Kidney (tissue), 14 donors: ENCODE measurements around the gene POGLUT3. TPM values are rescaled to one million over a fixed set of nuclear protein-coding genes. Genes with fewer than 3 reads are reported as not detected.

Source experiments
- DNase-seq, 5 donors: peaks; one replicate each; pipeline ENCODE4 v3.0.0-alpha.2; 2013 to 2020
- FAIRE-seq: peaks from 2 replicates; lab custom pipeline; 2012; peaks lifted over from hg19 to GRCh38; lab: Jason Lieb, UNC
- H3K27ac ChIP-seq, 2 donors: one replicate each; pipeline ENCODE4 v1.7.0; 2013; ENCODE audit warnings: low read depth in 2 of 2, low read length in 2 of 2, inconsistent platforms in 1 of 2
- H3K27me3 ChIP-seq: one replicate; pipeline ENCODE4 v1.7.1; 2013; ENCODE audit warnings: low read length, inconsistent platforms; ENCODE audit not compliant: control insufficient read depth, insufficient read depth
- H3K36me3 ChIP-seq, 3 donors: one replicate each; pipeline versions ENCODE4 v1.7.0 to v1.7.1; 2013; ENCODE audit warnings: low read length in 3 of 3, control low read depth in 1 of 3, inconsistent platforms in 1 of 3; ENCODE audit not compliant: insufficient read depth in 3 of 3, control insufficient read depth in 2 of 3
- H3K4me1 ChIP-seq, 3 donors: one replicate each; pipeline versions ENCODE4 v1.7.0 to v1.7.1; 2013; ENCODE audit warnings: low read length in 3 of 3, inconsistent platforms in 1 of 3, low read depth in 1 of 3; ENCODE audit not compliant: control insufficient read depth in 2 of 3, insufficient read depth in 2 of 3
- H3K4me3 ChIP-seq, 3 donors: one replicate each; pipeline versions ENCODE4 v1.7.0 to v1.8.1; 2013; ENCODE audit warnings: low read length in 3 of 3, control low read depth in 1 of 3, inconsistent platforms in 1 of 3
- H3K9ac ChIP-seq, 3 donors: one replicate each; pipeline versions ENCODE4 v1.7.0 to v1.7.1; 2013; ENCODE audit warnings: low read length in 3 of 3, control low read depth in 1 of 3, inconsistent platforms in 1 of 3
- H3K9me3 ChIP-seq, 3 donors: one replicate each; pipeline versions ENCODE4 v1.7.0 to v1.7.1; 2013; ENCODE audit warnings: low read length in 3 of 3, control low read depth in 1 of 3, inconsistent platforms in 1 of 3; ENCODE audit not compliant: control insufficient read depth in 2 of 3, insufficient read depth in 1 of 3
- intact Hi-C: fragments of 100-400 bp; cut with DNase I; formaldehyde crosslinking; loops from one replicate; pipeline ENCODE4 v1.11.1; 2022
- polyA plus RNA-seq: library from polyadenylated mRNA; stranded (reverse); fragments of 350-450 nt; fragmentation: Illumina TruSeq; extraction: RNeasy Lipid Tissue Mini Kit (QIAGEN cat#74804); gene quantifications from one replicate; pipeline ENCODE4 v1.2.3, GENCODE V29; 2014; ENCODE audit warnings: low read depth, low replicate concordance; ENCODE audit not compliant: insufficient read depth
- total RNA-seq: library from RNA; stranded (reverse); fragmentation: NEBNext Ultra II Directional; extraction: Animal tissue kit (Norgen Biotek cat#: 25700); gene quantifications from one replicate; pipeline ENCODE4 v1.2.1, GENCODE V29; 2021
- TF ChIP-seq, protein P1 (sequence below): IDR thresholded peaks from 3 replicates; pipeline ENCODE4 v1.5.1; 2012; ENCODE audit warnings: mild to moderate bottlenecking, moderate library complexity, borderline replicate concordance; ENCODE audit not compliant: insufficient read depth; ENCODE audit errors: extremely low read depth
- donor health status: control.
- donor health status: control.
- donor health status: control.
- donor health status: control.
- donor health status: control.
- donor health status: DM: yes; HTN: yes; CAD: no.
- donor health status: Normal renal cell carcinoma (clear cell type).

Gene POGLUT3
- total and polyA plus RNA-seq, 2 donors from 2014 or later = 13.6 to 22.0 TPM

DNA sequence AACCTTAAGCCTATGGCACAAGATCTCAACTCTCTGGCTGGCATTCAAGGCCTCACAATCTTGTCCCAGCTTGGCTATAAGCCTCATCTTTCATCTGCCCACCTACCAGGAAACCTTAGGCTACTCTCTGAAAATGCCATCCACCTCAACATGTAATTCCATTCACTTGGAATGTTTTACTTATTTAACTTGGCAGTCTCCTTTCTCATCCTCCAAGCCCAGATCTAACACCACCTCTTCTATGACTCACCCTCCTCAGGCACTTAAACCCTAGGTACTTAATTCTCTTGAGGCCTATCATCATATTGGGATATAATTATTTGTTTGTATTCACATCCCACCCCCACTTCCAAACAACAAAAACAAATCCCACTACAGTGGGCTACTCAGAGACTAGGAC lies 15.0 kb downstream of the POGLUT3 start:
- DNase-seq (no peak), FAIRE-seq (no peak)
- H3K4me3 ChIP-seq = no peak overlapping the region
- no peak overlapping the region for H3K9ac ChIP-seq
- no peaks in the 10 kb centered on the region for H3K27me3 ChIP-seq
- intact Hi-C loops = no loop called here
- H3K9me3 ChIP-seq = no peaks in the 10 kb centered on the region
- no peaks in the 10 kb centered on the region for H3K4me1 ChIP-seq
- no peak overlapping the region for H3K27ac ChIP-seq
- H3K36me3 ChIP-seq = peaks cover 2 to 26% (median 9%) of the 10 kb centered on the region in 3 donors
- TF ChIP-seq, protein P1, sequence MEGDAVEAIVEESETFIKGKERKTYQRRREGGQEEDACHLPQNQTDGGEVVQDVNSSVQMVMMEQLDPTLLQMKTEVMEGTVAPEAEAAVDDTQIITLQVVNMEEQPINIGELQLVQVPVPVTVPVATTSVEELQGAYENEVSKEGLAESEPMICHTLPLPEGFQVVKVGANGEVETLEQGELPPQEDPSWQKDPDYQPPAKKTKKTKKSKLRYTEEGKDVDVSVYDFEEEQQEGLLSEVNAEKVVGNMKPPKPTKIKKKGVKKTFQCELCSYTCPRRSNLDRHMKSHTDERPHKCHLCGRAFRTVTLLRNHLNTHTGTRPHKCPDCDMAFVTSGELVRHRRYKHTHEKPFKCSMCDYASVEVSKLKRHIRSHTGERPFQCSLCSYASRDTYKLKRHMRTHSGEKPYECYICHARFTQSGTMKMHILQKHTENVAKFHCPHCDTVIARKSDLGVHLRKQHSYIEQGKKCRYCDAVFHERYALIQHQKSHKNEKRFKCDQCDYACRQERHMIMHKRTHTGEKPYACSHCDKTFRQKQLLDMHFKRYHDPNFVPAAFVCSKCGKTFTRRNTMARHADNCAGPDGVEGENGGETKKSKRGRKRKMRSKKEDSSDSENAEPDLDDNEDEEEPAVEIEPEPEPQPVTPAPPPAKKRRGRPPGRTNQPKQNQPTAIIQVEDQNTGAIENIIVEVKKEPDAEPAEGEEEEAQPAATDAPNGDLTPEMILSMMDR = no peak

GRCh38 chr11:108474664-108475463 lies 23.3 kb downstream of the POGLUT3 start:
- Histone ChIP-seq H3K27ac (peak overlapping the region; percentile 62 to 67), H3K4me1 (peaks cover 0 to 9% (median 6%) of the 10 kb centered on the region in 3 donors), H3K36me3 (peaks cover 2 to 10% (median 6%) of the 10 kb centered on the region in 3 donors), H3K4me3 (peak overlapping the region in 2 of 3 donors; percentile 52 to 53), H3K9ac (peak overlapping the region in 1 of 3 donors; percentile 36), H3K27me3 (no peaks in the 10 kb centered on the region), H3K9me3 (no peaks in the 10 kb centered on the region)
- TF ChIP-seq, protein P1 = no peak
- peak; percentile 76 for FAIRE-seq
- intact Hi-C loops = no loop called here
- DNase-seq = peak in 1 of 5 donors; percentile 8

DNA sequence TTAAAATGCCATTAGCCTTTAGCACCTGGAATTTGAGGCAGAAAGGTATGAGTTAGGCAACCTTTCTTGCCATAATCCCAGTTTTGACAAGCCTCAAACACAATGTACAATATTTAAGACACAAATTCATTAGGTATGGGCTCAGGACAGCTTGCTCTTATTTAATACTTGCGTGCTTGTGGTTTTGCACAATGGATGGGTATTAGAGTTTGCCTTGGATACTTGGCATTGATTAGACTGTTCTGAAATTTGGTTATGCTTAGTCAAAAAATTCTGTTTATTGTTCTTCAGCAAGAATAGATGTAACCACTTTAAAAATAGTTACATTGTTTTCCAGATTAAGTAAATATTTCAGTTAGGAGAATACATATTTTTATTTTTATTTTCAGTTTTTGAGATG lies 25.5 kb downstream of the POGLUT3 start:
- intact Hi-C loops = no loop called here
- peaks cover 0 to 3% (median 2%) of the 10 kb centered on the region in 3 donors for H3K36me3 ChIP-seq
- FAIRE-seq (no peak), DNase-seq (no peak)
- H3K27ac ChIP-seq = no peak overlapping the region
- H3K9ac ChIP-seq = no peak overlapping the region
- no peaks in the 10 kb centered on the region for H3K27me3 ChIP-seq
- H3K4me1 ChIP-seq = peaks cover 0 to 9% (median 6%) of the 10 kb centered on the region in 3 donors
- no peak overlapping the region for H3K4me3 ChIP-seq
- TF ChIP-seq, protein P1 = no peak
- H3K9me3 ChIP-seq = no peaks in the 10 kb centered on the region
